ENCODE results near the gene TLCD1. TPM values are rescaled to one million over a fixed set of nuclear protein-coding genes. Genes with fewer than 3 reads are reported as not detected.
A peak's percentile ranks its signal among the peaks of the same experiment; 100 is the strongest.

Gene TLCD1
- total and polyA plus RNA-seq, 10 of the 15 experiments (the other 5 are each of a cell fraction or from before 2014, with no cell fraction given): 2.9 to 19.8 (median 7.7) TPM

DNA sequence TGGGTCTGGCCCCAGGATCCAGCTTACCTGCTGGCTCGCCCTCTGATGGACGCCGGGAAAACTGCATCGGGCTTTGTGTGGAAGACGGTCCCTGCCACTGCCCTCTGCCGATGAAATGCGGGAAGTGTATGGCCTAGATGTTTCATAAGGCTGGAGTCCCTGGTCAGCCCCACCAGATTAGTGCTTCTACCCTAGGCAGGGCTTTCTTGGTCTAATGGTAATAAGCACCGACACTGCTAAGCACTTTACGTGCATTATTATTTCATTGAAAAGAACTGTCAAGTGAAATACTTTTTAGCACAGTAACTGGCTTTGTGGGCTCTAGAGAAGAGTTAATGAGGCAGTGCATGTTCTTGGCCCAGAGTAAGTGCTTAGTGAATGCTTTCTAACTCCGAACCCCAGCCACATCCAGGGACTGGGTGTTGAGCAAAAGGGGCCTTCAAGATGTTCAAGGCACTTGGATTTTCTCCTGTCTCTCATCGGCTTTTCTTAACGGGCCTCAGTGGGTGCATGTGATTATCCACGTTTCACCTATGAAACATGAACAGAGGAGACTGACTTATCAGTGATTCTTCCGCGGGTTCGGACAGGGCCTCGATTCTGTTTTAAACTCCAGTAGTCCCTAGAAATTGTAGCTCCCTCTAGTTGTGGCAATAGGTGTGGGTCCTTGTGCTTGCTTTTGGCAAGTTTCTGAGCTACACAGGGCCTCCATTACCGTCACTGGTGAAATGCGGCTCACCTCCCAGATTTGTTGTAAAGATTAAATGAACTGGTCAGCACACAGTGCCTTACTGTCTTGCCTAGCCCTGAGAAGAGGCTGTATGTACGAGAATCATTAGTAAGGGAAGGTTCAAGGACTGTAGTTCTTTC, 24.4 kb upstream of the TLCD1 start (continued):
- TF ChIP-seq, protein P1, sequence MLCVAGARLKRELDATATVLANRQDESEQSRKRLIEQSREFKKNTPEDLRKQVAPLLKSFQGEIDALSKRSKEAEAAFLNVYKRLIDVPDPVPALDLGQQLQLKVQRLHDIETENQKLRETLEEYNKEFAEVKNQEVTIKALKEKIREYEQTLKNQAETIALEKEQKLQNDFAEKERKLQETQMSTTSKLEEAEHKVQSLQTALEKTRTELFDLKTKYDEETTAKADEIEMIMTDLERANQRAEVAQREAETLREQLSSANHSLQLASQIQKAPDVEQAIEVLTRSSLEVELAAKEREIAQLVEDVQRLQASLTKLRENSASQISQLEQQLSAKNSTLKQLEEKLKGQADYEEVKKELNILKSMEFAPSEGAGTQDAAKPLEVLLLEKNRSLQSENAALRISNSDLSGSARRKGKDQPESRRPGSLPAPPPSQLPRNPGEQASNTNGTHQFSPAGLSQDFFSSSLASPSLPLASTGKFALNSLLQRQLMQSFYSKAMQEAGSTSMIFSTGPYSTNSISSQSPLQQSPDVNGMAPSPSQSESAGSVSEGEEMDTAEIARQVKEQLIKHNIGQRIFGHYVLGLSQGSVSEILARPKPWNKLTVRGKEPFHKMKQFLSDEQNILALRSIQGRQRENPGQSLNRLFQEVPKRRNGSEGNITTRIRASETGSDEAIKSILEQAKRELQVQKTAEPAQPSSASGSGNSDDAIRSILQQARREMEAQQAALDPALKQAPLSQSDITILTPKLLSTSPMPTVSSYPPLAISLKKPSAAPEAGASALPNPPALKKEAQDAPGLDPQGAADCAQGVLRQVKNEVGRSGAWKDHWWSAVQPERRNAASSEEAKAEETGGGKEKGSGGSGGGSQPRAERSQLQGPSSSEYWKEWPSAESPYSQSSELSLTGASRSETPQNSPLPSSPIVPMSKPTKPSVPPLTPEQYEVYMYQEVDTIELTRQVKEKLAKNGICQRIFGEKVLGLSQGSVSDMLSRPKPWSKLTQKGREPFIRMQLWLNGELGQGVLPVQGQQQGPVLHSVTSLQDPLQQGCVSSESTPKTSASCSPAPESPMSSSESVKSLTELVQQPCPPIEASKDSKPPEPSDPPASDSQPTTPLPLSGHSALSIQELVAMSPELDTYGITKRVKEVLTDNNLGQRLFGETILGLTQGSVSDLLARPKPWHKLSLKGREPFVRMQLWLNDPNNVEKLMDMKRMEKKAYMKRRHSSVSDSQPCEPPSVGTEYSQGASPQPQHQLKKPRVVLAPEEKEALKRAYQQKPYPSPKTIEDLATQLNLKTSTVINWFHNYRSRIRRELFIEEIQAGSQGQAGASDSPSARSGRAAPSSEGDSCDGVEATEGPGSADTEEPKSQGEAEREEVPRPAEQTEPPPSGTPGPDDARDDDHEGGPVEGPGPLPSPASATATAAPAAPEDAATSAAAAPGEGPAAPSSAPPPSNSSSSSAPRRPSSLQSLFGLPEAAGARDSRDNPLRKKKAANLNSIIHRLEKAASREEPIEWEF (IDR thresholded peaks at IDR 0.05; ENCODE audit: insufficient replicate concordance, low read depth, low read length): no peak
- TF ChIP-seq, protein P2, sequence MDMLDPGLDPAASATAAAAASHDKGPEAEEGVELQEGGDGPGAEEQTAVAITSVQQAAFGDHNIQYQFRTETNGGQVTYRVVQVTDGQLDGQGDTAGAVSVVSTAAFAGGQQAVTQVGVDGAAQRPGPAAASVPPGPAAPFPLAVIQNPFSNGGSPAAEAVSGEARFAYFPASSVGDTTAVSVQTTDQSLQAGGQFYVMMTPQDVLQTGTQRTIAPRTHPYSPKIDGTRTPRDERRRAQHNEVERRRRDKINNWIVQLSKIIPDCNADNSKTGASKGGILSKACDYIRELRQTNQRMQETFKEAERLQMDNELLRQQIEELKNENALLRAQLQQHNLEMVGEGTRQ (IDR thresholded peaks at IDR 0.05; ENCODE audit: borderline replicate concordance, low read depth, low read length): no peak
- TF ChIP-seq, protein P3, sequence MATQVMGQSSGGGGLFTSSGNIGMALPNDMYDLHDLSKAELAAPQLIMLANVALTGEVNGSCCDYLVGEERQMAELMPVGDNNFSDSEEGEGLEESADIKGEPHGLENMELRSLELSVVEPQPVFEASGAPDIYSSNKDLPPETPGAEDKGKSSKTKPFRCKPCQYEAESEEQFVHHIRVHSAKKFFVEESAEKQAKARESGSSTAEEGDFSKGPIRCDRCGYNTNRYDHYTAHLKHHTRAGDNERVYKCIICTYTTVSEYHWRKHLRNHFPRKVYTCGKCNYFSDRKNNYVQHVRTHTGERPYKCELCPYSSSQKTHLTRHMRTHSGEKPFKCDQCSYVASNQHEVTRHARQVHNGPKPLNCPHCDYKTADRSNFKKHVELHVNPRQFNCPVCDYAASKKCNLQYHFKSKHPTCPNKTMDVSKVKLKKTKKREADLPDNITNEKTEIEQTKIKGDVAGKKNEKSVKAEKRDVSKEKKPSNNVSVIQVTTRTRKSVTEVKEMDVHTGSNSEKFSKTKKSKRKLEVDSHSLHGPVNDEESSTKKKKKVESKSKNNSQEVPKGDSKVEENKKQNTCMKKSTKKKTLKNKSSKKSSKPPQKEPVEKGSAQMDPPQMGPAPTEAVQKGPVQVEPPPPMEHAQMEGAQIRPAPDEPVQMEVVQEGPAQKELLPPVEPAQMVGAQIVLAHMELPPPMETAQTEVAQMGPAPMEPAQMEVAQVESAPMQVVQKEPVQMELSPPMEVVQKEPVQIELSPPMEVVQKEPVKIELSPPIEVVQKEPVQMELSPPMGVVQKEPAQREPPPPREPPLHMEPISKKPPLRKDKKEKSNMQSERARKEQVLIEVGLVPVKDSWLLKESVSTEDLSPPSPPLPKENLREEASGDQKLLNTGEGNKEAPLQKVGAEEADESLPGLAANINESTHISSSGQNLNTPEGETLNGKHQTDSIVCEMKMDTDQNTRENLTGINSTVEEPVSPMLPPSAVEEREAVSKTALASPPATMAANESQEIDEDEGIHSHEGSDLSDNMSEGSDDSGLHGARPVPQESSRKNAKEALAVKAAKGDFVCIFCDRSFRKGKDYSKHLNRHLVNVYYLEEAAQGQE (IDR thresholded peaks at IDR 0.05; ENCODE audit: low read depth, low read length): no peak
- TF ChIP-seq KAT2A (conservative IDR thresholded peaks at IDR 0.05; ENCODE audit: control insufficient read depth, low read depth, low read length) (no peak), SIX5 (IDR thresholded peaks at IDR 0.05; ENCODE audit: low read depth, low read length, severe bottlenecking) (no peak), CBX3 (IDR thresholded peaks at IDR 0.05; ENCODE audit: borderline replicate concordance, low read depth) (no peak), ATF7 (IDR thresholded peaks at IDR 0.05; ENCODE audit: low read depth) (no peak), SUZ12 (IDR thresholded peaks at IDR 0.05; ENCODE audit: unreplicated experiment) (no peak), JUND (IDR thresholded peaks at IDR 0.05; ENCODE audit: low read depth, low read length) (no peak), CBFB (IDR thresholded peaks at IDR 0.05; ENCODE audit: low read depth) (0 out of 2 replicates have a peak, but pooled peaks have one; percentile 15), STAT1 (conservative IDR thresholded peaks at IDR 0.05) (no peak), ZBED1 (IDR thresholded peaks at IDR 0.05; ENCODE audit: borderline replicate concordance) (0 out of 2 replicates have a peak, but pooled peaks have one; percentile 25), SP1 (IDR thresholded peaks at IDR 0.05; ENCODE audit: low read depth, low read length) (no peak), MXI1 (IDR thresholded peaks at IDR 0.05; ENCODE audit: low read depth, low read length) (no peak; the same call in 1 of the 2 replicates), LARP7 (IDR thresholded peaks at IDR 0.05) (no peak), EZH2 (IDR thresholded peaks at IDR 0.05; ENCODE audit: borderline replicate concordance, control insufficient read depth, low read depth, low read length) (no peak)
- TF ChIP-seq, protein P4, sequence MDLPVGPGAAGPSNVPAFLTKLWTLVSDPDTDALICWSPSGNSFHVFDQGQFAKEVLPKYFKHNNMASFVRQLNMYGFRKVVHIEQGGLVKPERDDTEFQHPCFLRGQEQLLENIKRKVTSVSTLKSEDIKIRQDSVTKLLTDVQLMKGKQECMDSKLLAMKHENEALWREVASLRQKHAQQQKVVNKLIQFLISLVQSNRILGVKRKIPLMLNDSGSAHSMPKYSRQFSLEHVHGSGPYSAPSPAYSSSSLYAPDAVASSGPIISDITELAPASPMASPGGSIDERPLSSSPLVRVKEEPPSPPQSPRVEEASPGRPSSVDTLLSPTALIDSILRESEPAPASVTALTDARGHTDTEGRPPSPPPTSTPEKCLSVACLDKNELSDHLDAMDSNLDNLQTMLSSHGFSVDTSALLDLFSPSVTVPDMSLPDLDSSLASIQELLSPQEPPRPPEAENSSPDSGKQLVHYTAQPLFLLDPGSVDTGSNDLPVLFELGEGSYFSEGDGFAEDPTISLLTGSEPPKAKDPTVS (IDR thresholded peaks at IDR 0.05; ENCODE audit: low read depth, low read length): no peak
- TF ChIP-seq, protein P5, sequence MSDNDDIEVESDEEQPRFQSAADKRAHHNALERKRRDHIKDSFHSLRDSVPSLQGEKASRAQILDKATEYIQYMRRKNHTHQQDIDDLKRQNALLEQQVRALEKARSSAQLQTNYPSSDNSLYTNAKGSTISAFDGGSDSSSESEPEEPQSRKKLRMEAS (IDR thresholded peaks at IDR 0.05; ENCODE audit: low read depth, low read length): no peak

Data from GM12878 (cell line).